A549 treated with Hydrocortisone at 1 μM for 4 hours (cell line): ENCODE data around the gene SLC30A9. TPM values are rescaled to one million over a fixed set of nuclear protein-coding genes. Genes with fewer than 3 reads are reported as not detected.

Experiments
- total RNA-seq: library from RNA; stranded (reverse); fragments of 200-300 nt; extraction: Qiagen RNA extraction; gene quantifications from 5 replicates; pipeline ENCODE4 v1.2.3, GENCODE V29; 2022

SLC30A9 gene
- 21.6 to 39.2 TPM (median 29.1 TPM) in 5 replicates for total RNA-seq

GRCh38 chr4:41990365-41991111 is at the start of gene SLC30A9:
Gene SLC30A9 (plus strand): TSS chr4:41990530. CDS start chr4:41990652, 122 bp downstream.

GRCh38 chr4:41981456-41981855 is 8.9 kb upstream of the SLC30A9 start, which contains the start of gene DCAF4L1:
Gene DCAF4L1 (plus strand): TSS chr4:41981756. CDS start chr4:41981793, 37 bp downstream.

Other genes starting within 250 kb of the SLC30A9 start
- 0.03 TPM in 1 of 5 replicates, not detected in the others for gene PHOX2B, start 241.8 kb upstream of the SLC30A9 start, total RNA-seq
- gene TMEM33, start 55.1 kb upstream of the SLC30A9 start, total RNA-seq, result 40.3 to 48.3 TPM (median 45.6 TPM) in 5 replicates
- gene DCAF4L1, start 8.8 kb upstream of the SLC30A9 start, total RNA-seq, result 0.08 to 0.14 TPM (median 0.10 TPM) in 5 replicates
- 0.01 TPM in 1 of 5 replicates, not detected in the others for gene BEND4, start 162.1 kb downstream of the SLC30A9 start, total RNA-seq